Activated T-helper 17 cell treated with anti-CD3 and anti-CD28 coated beads, Interleukin-2, amount 50 U/mL, for 72 hours (primary cell): ENCODE data around the gene INPP5K. TPM values are rescaled to one million over a fixed set of nuclear protein-coding genes. Genes with fewer than 3 reads are reported as not detected.

Experiments used
- total RNA-seq, 2 donors: library from RNA; stranded (reverse); gene quantifications; one replicate each; pipeline ENCODE4 v1.2.3, GENCODE V29; 2022

Gene INPP5K
- total RNA-seq, 2 donors from 2014 or later: 29.9 to 30.4 TPM

Other genes with a start within 250 kb of the INPP5K start
- not detected for gene BHLHA9, start 246.2 kb downstream of the INPP5K start, total RNA-seq
- under 1 TPM; 0.06 to 0.08 TPM for gene TRARG1, start 236.9 kb downstream of the INPP5K start, total RNA-seq
- gene YWHAE, start 116.4 kb downstream of the INPP5K start, total RNA-seq: 100 to 1,000 TPM; 247 to 515 TPM
- gene CRK, start 60.4 kb downstream of the INPP5K start, total RNA-seq: 10 to 100 TPM; 15.5 to 21.6 TPM
- gene MYO1C, start 23.9 kb downstream of the INPP5K start, total RNA-seq: 10 to 100 TPM; 46.6 to 51.0 TPM
- gene PITPNA, start 46.2 kb upstream of the INPP5K start, total RNA-seq: 10 to 100 TPM; 28.8 to 45.0 TPM
- gene SLC43A2, start 112.2 kb upstream of the INPP5K start, total RNA-seq: 1 to 10 TPM in 1 of 2 donors, under 1 TPM in 1; 0.52 to 1.6 TPM
- 1 to 10 TPM; 2.5 to 5.7 TPM for gene SCARF1, start 129.1 kb upstream of the INPP5K start, total RNA-seq
- 1 to 10 TPM; 2.4 to 6.1 TPM for gene RILP, start 133.3 kb upstream of the INPP5K start, total RNA-seq
- 100 to 1,000 TPM; 353 to 426 TPM for gene PRPF8, start 168.3 kb upstream of the INPP5K start, total RNA-seq
- 1 to 10 TPM in 1 of 2 donors, under 1 TPM in 1; 0.26 to 1.1 TPM for gene TLCD2, start 193.8 kb upstream of the INPP5K start, total RNA-seq
- 10 to 100 TPM; 13.2 to 20.2 TPM for gene WDR81, start 208.1 kb upstream of the INPP5K start, total RNA-seq
- under 1 TPM; 0.45 to 0.85 TPM for gene SERPINF2, start 226.3 kb upstream of the INPP5K start, total RNA-seq
- not detected for gene SERPINF1, start 245.4 kb upstream of the INPP5K start, total RNA-seq